ENCODE results near the gene SP110.

SP110 gene

DNA sequence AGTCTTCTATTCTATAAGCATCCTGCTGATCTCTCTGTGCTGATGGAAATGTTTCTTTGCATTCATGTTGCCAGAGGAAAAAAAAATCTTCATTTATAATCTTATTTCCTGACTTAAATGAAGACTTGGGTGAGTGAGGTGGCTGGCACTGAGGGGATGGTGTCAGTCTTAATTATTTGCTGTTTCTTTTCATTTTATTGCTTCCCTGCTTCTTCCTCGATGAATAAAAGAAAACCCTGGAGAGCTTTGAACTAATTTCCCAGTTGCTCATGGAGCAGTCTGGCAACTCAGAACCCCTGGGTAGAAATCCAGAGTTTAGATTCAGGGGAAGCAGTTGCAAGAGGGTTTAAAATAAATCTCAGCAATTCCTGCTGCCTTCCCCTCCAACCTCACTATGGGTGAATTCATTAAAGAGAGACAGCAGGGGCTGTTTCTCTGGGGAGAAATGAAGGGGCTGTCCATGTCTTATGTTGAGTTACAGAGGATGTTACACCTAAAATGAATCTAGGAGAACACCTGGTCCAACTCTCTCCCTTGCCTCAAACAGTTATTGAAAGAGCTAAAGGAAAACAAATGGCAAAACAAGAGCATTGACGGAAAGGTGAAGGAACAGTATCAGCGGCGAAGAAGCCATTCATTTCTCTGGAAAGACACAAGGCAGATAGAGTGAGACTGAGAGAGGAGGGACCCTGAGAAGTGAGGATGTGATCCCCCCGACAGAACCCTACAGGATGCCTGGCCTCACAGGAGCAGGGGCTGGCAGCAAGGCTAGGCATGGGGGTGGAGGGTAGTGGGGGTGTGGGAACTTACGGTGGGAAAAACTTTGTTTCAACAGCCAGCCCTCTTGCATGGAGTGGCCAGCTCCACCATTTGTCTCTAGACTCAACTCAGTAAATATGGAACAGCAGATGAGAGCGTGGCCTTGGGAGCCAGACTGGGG, 41.0 kb downstream of the SP110 start:
- TF ChIP-seq, protein P1, sequence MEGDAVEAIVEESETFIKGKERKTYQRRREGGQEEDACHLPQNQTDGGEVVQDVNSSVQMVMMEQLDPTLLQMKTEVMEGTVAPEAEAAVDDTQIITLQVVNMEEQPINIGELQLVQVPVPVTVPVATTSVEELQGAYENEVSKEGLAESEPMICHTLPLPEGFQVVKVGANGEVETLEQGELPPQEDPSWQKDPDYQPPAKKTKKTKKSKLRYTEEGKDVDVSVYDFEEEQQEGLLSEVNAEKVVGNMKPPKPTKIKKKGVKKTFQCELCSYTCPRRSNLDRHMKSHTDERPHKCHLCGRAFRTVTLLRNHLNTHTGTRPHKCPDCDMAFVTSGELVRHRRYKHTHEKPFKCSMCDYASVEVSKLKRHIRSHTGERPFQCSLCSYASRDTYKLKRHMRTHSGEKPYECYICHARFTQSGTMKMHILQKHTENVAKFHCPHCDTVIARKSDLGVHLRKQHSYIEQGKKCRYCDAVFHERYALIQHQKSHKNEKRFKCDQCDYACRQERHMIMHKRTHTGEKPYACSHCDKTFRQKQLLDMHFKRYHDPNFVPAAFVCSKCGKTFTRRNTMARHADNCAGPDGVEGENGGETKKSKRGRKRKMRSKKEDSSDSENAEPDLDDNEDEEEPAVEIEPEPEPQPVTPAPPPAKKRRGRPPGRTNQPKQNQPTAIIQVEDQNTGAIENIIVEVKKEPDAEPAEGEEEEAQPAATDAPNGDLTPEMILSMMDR (conservative IDR thresholded peaks at IDR 0.05) = no peak
- H3K27ac ChIP-seq = no peak overlapping the region

DNA sequence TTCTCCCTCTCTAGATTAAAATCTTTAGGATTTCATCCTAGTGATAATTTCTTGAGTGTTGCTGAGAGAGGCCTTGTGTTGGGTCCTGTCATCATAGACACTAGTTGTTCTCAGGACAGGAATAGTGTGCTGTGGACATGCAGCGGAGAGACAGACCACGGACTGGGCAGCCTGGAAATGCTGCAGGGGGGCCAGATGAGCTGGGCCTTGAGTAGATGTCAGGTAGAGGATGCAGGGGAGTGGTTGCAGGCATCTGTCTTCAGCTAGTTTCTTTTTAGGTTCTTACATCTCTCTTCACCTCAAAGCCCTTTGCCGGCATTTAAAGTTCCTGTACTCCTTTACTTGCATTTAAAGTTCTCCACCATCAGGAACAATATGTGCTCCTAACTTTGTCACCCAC, 42.8 kb downstream of the SP110 start:
- H3K27ac ChIP-seq = no peak overlapping the region
- TF ChIP-seq, protein P1 (conservative IDR thresholded peaks at IDR 0.05) = no peak

GRCh38 chr2:230174466-230174865, 45.3 kb downstream of the SP110 start:
- TF ChIP-seq, protein P1 (conservative IDR thresholded peaks at IDR 0.05) = no peak
- H3K27ac ChIP-seq = no peak overlapping the region

DNA sequence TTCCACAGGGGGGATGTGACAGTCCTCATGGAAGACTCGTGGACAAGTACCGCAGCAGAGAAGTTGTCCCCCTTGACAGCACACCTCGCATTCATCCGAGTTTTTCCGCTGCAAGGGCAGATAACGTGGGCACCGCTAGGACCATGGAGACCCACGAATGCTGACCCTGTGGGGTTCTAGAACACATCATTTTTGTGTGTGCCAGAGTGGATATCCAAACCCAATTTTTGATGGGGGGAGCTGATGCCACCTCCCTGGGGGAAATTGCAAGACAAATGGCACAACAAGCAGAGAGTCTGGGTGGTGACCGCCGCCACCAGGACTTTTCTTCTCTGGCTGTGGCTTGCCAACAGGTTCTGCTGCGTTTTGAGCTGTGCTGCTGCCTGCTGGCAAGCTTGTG, 46.9 kb downstream of the SP110 start:
- TF ChIP-seq, protein P1 (conservative IDR thresholded peaks at IDR 0.05) = no peak
- no peak overlapping the region for H3K27ac ChIP-seq

DNA sequence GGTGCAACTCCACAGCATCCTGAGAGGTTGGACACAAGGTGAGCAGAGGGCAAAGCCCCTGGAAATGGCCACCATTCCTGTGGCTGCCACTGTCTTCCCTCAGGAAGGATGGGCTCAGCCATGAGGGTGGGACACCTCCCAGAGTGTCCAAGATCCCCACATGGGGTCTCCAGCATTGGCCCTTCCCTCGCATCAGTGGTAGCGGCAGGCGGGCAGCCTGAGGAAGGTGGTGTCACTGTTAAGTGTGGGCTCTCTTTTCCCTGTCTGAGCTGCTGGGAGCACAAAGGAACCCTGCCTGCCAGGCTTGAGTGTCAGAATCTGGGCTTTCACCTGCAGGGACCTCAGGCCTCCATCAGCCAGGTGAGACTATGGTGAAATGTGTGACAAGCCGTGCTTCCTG, 47.6 kb downstream of the SP110 start:
- H3K27ac ChIP-seq = no peak overlapping the region
- TF ChIP-seq, protein P1 (conservative IDR thresholded peaks at IDR 0.05) = no peak

DNA sequence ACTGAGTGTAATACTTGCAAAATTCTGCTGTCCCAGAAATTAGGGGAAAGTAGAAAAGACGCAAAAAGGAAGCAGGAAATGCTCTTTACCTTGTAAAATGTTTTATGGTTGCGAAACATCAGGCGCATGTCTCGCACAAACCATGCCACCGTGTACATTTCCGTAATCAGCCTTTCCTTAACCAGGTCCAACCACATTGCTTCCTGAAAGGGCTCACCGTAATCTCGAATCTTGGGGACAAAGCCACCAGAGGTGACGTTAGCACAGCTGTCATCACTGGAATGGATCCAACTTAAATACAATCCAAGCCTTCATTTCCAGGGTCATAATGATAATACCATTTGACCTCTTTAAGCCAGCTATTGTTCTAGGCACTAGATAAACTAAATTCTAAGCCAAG, 49.3 kb downstream of the SP110 start:
- peak overlapping the region; percentile 16; the same call in 1 of the 2 replicates for H3K27ac ChIP-seq

DNA sequence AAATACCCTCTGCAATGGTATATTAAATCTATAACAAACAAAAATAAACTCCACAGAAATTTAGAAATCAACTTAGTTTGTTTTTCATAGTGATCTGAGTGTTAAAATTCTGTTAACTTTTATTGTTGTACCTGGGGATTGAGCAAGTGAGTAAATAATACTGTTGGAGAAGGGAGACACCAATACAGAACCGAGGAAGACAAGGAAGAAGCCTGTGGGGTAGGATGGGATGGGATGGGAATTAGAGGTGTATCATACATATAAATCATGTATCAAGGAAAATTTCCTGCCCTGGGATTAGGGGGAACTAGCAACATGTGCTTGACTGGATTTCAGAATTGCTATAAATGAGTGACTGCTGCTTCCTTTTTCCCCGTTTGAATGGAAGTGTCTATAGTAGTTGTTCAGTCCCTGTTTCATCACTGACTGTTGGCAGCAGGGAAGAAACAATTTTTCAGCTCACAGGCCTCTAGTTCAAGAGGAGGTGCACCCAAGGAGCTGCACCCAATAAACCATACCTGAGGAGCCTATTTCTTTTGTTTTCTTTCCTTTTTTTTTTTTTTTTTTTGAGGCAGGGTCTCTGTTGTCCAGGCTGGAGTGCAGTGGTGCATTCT, 53.1 kb downstream of the SP110 start:
- H3K27ac ChIP-seq = no peak overlapping the region
- TF ChIP-seq, protein P1 (conservative IDR thresholded peaks at IDR 0.05) = no peak

More for the DNA sequence above, 49.3 kb downstream of the SP110 start:
- TF ChIP-seq, protein P1 (conservative IDR thresholded peaks at IDR 0.05) = no peak

Measured in VCaP (cell line).